Fibroblast of villous mesenchyme (primary cell): ENCODE measurements around the gene OR11G2. TPM values are rescaled to one million over a fixed set of nuclear protein-coding genes. Genes with fewer than 3 reads are reported as not detected.
"Not testable (repeated sequence)": the region's sequence is repeated elsewhere in the genome, so short reads cannot be mapped to it uniquely, and the experiment has no call there.

ENCODE experiments used
- DNase-seq: peaks from one replicate; pipeline ENCODE4 v3.0.0-alpha.2; 2010; ENCODE audit warnings: low read depth
- H3K4me3 ChIP-seq: 2 replicates; pipeline ENCODE4 v1.5.1; 2011; ENCODE audit warnings: low read depth, mild to moderate bottlenecking, low read length
- CTCF ChIP-seq: IDR thresholded peaks from 2 replicates; pipeline ENCODE4 v1.5.1; 2012; ENCODE audit warnings: low read depth, mild to moderate bottlenecking, low read length; ENCODE audit not compliant: insufficient read depth
- total RNA-seq: library from RNA; depleted of rRNA; stranded (reverse); fragments of >200 nt; gene quantifications from 2 replicates; pipeline ENCODE4 v1.2.3, GENCODE V29; 2012

The OR11G2 gene
- total RNA-seq, 1 donor: not detected

DNA sequence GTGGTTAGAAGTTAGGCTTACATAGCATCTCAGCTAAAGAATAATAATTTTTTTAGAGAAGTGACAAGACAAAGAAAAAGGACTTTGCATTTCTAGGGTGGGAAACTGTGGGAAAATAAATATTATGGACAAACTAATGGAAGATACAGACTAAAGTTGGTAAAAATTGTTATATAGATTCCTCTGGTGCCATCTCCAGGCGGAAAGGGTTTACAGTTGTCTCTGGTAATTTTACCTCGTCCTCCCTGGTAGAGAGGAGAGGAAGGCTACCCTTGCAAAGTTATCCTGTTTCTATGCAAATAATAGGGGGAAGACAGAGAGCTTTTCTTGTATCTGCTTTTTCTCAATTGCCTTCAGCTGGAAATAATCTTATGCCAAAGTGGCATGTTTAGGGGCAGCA is 5.2 kb downstream of the OR11G2 start:
- H3K4me3 ChIP-seq: no peak overlapping the region
- DNase-seq: no peak
- no peak for TF ChIP-seq CTCF

DNA sequence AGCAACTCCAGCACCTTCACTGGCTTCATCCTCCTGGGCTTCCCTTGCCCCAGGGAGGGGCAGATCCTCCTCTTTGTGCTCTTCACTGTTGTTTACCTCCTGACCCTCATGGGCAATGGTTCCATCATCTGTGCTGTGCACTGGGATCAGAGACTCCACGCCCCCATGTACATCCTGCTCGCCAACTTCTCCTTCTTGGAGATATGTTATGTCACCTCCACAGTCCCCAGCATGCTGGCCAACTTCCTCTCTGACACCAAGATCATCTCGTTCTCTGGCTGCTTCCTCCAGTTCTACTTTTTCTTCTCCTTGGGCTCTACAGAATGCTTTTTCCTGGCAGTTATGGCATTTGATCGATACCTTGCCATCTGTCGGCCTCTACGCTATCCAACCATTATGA is 6.8 kb downstream of the OR11G2 start:
- DNase-seq: no peak
- no peak for TF ChIP-seq CTCF
- no peak overlapping the region for H3K4me3 ChIP-seq

DNA sequence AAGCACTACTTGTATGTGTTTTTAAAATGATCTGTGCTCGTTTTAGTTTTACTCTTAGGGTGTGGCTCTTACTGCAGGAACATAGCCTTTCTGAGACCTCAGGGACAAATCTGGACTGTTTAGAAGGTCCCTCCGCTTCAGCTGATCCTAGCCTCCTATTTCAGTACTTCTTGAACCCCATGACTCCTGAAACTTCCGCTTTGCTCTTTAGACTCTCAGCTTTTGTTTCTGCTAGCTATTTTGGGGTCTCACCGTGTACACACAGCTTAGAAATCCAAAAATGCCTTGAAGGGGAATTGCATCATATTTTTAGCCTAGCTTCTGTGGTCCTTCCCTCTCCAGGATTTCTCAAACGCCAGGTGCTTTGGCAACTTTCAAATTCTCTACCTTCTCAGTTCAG is 8.3 kb downstream of the OR11G2 start:
- no peak for TF ChIP-seq CTCF
- DNase-seq: no peak

GRCh38 chr14:20204721-20205120 is 14.0 kb downstream of the OR11G2 start:
- TF ChIP-seq CTCF: no peak
- no peak overlapping the region for H3K4me3 ChIP-seq
- DNase-seq: no peak

More for the DNA sequence above, 8.3 kb downstream of the OR11G2 start:
- H3K4me3 ChIP-seq: no peak overlapping the region

GRCh38 chr14:20209595-20209994 is 18.9 kb downstream of the OR11G2 start:
- TF ChIP-seq CTCF: no peak
- no peak for DNase-seq
- no peak overlapping the region for H3K4me3 ChIP-seq

DNA sequence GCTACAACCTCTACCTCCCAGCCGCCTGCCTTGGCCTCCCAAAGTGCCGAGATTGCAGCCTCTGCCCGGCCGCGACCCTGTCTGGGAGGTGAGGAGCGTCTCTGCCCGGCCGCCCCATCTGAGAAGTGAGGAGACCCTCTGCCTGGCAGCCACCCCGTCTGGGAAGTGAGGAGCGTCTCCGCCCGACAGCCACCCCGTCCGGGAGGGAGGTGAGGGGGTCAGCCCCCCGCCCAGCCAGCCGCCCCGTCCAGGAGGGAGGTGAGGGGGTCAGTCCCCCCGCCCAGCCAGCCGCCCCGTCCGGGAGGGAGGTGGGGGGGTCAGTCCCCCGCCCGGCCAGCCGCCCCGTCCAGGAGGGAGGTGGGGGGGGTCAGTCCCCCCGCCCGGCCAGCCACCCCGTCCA is 21.7 kb downstream of the OR11G2 start:
- not testable (repeated sequence) for H3K4me3 ChIP-seq, DNase-seq

GRCh38 chr14:20215196-20215595 is 24.5 kb downstream of the OR11G2 start:
- DNase-seq: no peak
- H3K4me3 ChIP-seq: no peak overlapping the region
- no peak for TF ChIP-seq CTCF

- no peak overlapping the region for H3K4me3 ChIP-seq
- no peak for DNase-seq
- TF ChIP-seq CTCF: no peak
Measured at GRCh38 chr14:20219033-20219432, 28.3 kb downstream of the OR11G2 start.
